ENCODE data around the gene RNU6-9. TPM values are rescaled to one million over a fixed set of nuclear protein-coding genes. Genes with fewer than 3 reads are reported as not detected.

Gene RNU6-9
- total RNA-seq, 2 experiments from 2014 or later: not detected

DNA sequence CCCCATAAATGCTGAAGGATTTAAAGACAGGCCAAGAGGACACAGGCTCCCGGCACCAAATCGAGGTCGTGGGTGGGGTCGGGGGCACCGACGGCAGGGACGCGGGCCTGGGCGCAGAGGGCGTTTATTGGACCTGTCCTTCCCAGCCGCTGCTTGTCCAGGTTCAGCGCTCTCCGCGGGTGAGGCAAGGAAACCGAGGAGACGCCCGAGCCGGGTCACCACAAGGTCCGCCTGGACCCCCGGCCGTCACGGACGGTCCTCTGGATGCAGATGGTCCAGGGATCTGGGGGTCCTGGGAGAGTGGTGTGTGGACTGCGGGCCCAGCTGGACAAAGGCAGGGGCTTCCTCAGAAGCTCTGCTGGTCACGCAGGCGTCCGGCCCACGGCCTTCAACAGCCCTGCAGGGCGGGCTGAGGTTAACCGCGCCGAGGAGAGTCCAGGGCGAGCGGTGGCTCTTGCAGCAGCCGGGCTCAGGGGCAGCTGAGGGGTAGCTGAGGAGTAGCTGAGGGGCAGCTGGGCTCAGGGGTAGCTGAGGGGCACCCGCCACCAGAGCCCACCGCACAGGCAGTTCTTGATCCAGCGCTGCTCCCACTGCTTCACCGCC is 25.3 kb upstream of the RNU6-9 start:
- Mint-ChIP-seq H3K4me1 (peaks cover 14% of the 10 kb centered on the region), H3K27ac (no peak overlapping the region), H3K9me3 (no peaks in the 10 kb centered on the region), H3K27me3 (no peaks in the 10 kb centered on the region), H3K36me3 (peaks cover 12% of the 10 kb centered on the region), H3K4me3 (no peak overlapping the region)
- DNase-seq (no peak), ATAC-seq (ENCODE audit: low read depth) (no peak)
- POLR2A ChIA-PET: no interaction called here

GRCh38 chr19:868458-869244 is 24.6 kb upstream of the RNU6-9 start:
- H3K36me3 Mint-ChIP-seq: peaks cover 12% of the 10 kb centered on the region
- ATAC-seq (ENCODE audit: low read depth) (no peak), DNase-seq (no peak)
- H3K4me1 Mint-ChIP-seq: peaks cover 8% of the 10 kb centered on the region
- H3K27ac Mint-ChIP-seq: no peak overlapping the region
- H3K9me3 Mint-ChIP-seq: no peaks in the 10 kb centered on the region
- POLR2A ChIA-PET: no interaction called here
- H3K4me3 Mint-ChIP-seq: no peak overlapping the region
- H3K27me3 Mint-ChIP-seq: no peaks in the 10 kb centered on the region

DNA sequence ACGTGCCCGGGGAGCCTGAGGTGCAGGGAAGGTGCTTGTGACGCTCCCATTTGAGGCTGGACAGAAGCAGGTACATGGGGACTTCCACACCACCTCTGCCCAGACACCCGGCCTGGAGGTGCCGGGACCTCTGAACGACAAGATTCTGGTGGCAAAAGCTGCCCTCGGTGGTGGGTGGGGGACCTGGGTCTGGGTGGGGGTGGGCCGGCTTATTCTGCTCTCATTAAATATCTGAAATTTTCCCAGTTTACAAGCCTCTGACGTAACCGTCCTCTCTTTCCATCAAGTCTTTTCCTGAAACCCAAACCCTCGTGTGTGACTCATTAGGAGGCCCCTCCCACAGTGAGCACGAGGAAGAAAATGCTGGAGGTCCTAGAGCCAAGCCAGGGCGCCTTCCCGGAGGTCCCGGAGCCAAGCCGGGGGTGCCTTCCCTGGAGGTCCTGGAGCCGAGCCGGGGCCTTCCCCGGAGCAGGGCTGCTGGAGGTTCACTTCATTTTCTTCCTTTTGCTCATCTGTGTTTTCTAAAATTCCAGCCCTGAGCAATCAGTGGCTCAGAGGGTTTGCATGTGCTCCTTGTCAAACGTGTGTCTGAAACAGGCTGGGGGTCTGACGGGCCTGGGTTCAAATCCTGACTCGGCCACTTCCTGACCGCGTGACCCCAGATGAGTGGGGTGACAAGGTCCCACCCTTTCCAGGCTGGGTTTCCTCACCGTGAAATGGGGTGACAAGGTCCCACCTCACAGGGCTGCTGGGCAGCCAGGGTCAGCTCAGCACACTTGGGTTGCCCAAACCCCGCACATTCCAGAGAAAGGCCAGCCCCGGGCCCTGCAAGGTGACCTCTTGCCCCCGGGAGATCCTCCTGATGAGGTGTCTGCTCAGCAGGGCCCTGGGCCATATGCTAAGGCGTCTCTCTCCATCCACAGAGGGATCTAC is 23.8 kb upstream of the RNU6-9 start:
- Mint-ChIP-seq H3K27ac (no peak overlapping the region), H3K36me3 (peaks cover 12% of the 10 kb centered on the region), H3K4me3 (no peak overlapping the region), H3K9me3 (no peaks in the 10 kb centered on the region), H3K27me3 (no peaks in the 10 kb centered on the region), H3K4me1 (peaks cover 7% of the 10 kb centered on the region)
- ATAC-seq (ENCODE audit: low read depth): no peak
- no peak for DNase-seq
- POLR2A ChIA-PET: no interaction called here

- Mint-ChIP-seq H3K36me3 (peaks cover 12% of the 10 kb centered on the region), H3K9me3 (no peaks in the 10 kb centered on the region), H3K4me1 (peaks cover 7% of the 10 kb centered on the region), H3K4me3 (no peak overlapping the region), H3K27ac (peak overlapping the region; percentile 51), H3K27me3 (no peaks in the 10 kb centered on the region)
- ATAC-seq (ENCODE audit: low read depth) (no peak), DNase-seq (no peak)
- POLR2A ChIA-PET: no interaction called here
These were observed 23.0 kb upstream of the RNU6-9 start for GRCh38 chr19:870314-870713.

DNA sequence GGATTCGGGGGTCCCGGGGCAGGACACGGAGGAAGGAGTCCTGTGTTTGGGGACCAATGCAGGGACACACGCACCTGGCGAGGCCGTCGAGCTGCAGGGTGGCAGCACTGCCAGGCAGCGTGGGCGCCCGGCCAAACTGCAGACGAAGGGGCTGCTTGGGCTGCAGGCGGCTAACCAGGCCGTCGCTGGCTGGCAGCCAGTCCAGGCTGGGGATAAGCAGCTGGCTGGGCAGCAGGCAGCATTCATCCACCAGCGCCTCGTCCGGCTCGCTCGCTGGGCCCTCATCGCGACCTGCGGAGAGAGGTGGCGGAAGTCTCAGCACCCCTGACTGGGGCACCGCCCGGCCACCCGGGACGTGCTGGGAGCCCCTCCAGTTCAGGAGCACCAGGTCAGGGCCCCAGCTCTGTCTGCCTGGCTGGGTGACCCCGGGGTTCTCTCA is 22.3 kb upstream of the RNU6-9 start:
- Mint-ChIP-seq H3K4me3 (no peak overlapping the region), H3K4me1 (peaks cover 7% of the 10 kb centered on the region), H3K36me3 (peaks cover 12% of the 10 kb centered on the region), H3K9me3 (no peaks in the 10 kb centered on the region), H3K27me3 (no peaks in the 10 kb centered on the region), H3K27ac (no peak overlapping the region)
- no peak for DNase-seq
- POLR2A ChIA-PET: no interaction called here
- ATAC-seq (ENCODE audit: low read depth): no peak

GRCh38 chr19:871446-872265 is 21.6 kb upstream of the RNU6-9 start:
- H3K4me1 Mint-ChIP-seq: peaks cover 7% of the 10 kb centered on the region
- peak overlapping the region; percentile 87 for H3K27ac Mint-ChIP-seq
- H3K27me3 Mint-ChIP-seq: no peaks in the 10 kb centered on the region
- H3K4me3 Mint-ChIP-seq: peak overlapping the region; percentile 81
- POLR2A ChIA-PET: interaction anchor here (1.1 to 1.7 kb wide), 4 partner anchors 8 to 113 kb away, joined by 5 to 11 read pairs (median 8); partner anchors contain the start of genes MED16, RNU6-9 and WDR18
- no peaks in the 10 kb centered on the region for H3K9me3 Mint-ChIP-seq
- ATAC-seq (ENCODE audit: low read depth): no peak
- no peak for DNase-seq
- peaks cover 12% of the 10 kb centered on the region for H3K36me3 Mint-ChIP-seq

DNA sequence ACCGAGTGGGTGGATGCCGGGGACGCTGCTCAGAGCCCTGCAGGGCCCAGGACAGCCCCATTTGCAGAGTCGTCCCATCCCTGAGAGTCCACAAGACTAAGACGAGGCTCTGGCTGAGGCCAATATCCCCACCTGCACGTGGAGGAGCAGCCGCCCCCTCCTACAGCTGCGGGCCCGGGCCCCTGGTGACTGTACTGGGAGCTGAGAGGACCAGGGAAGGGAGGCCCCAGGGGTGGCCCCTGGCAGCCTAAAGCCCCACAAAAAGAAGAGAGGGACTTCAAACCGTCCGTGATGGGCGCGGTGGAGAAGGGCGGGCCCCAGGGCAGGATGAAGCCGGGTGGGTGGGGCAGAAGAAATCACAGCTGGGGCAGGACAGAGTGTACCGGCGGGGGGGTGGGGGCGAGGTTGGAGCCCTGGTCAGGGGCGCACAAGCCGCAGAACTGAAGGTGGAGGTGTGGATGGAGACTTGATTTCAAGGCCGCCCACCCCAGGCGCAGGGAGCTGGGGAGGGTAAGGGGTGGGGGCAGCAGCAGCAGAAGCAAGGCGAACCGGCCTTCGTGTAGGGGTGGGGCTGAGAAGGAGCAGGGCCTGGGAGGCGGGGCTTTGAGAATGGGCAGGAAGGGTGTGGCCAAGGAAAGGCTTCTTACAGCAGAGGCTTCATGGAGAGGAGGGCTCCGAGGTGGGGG is 20.9 kb upstream of the RNU6-9 start:
- Mint-ChIP-seq H3K27ac (peak overlapping the region; percentile 87), H3K4me1 (peaks cover 7% of the 10 kb centered on the region), H3K36me3 (peaks cover 11% of the 10 kb centered on the region), H3K27me3 (no peaks in the 10 kb centered on the region), H3K4me3 (peak overlapping the region; percentile 81), H3K9me3 (no peaks in the 10 kb centered on the region)
- POLR2A ChIA-PET: interaction anchor here (1.1 to 1.7 kb wide), 4 partner anchors 9 to 112 kb away, joined by 5 to 11 read pairs (median 8); partner anchors contain the start of genes MED16, RNU6-9 and WDR18
- ATAC-seq (ENCODE audit: low read depth) (peak; percentile 85), DNase-seq (peak; percentile 84)

GRCh38 chr19:873084-873483 is 20.2 kb upstream of the RNU6-9 start:
- Mint-ChIP-seq H3K27ac (peak overlapping the region; percentile 83), H3K4me1 (peaks cover 7% of the 10 kb centered on the region), H3K27me3 (no peaks in the 10 kb centered on the region), H3K9me3 (no peaks in the 10 kb centered on the region), H3K4me3 (peak overlapping the region; percentile 68), H3K36me3 (peaks cover 9% of the 10 kb centered on the region)
- POLR2A ChIA-PET: interaction anchor here (0.9 to 2.1 kb wide), 7 partner anchors 10 to 111 kb away, joined by 4 to 11 read pairs (median 6); partner anchors contain the start of genes MED16, RNU6-9 and WDR18
- ATAC-seq (ENCODE audit: low read depth) (peak; percentile 70), DNase-seq (peak; percentile 70)

DNA sequence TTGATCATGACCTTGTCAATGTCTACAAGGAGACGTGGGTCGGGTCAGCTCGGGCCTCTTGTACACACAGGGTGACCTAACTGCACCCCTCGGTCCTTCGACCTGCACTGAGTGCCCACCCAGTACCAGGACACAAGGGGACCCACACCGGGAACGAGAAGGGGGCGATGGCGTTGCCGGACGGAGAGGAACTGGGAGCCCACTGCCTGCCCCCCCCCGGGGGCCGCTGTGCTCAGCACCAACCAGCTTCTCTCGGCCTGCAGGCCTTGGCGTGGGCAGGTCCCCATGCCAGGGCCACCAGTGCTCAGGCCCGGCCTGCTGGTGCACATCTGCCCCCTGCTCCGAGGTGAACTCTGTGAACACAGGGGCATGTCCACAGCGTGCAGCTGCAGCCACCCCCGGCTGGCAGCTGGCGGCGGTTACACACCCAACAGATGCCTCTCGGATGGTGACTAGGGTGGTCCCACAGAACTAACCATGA is 19.7 kb upstream of the RNU6-9 start:
- Mint-ChIP-seq H3K27me3 (no peaks in the 10 kb centered on the region), H3K36me3 (peaks cover 9% of the 10 kb centered on the region), H3K4me3 (no peak overlapping the region), H3K4me1 (peaks cover 7% of the 10 kb centered on the region), H3K27ac (no peak overlapping the region), H3K9me3 (no peaks in the 10 kb centered on the region)
- DNase-seq (no peak), ATAC-seq (ENCODE audit: low read depth) (no peak)
- POLR2A ChIA-PET: interaction anchor here (0.9 to 2.1 kb wide), 3 partner anchors 9 to 20 kb away, joined by 4 to 6 read pairs (median 5); partner anchors contain the start of genes MED16 and RNU6-9

DNA sequence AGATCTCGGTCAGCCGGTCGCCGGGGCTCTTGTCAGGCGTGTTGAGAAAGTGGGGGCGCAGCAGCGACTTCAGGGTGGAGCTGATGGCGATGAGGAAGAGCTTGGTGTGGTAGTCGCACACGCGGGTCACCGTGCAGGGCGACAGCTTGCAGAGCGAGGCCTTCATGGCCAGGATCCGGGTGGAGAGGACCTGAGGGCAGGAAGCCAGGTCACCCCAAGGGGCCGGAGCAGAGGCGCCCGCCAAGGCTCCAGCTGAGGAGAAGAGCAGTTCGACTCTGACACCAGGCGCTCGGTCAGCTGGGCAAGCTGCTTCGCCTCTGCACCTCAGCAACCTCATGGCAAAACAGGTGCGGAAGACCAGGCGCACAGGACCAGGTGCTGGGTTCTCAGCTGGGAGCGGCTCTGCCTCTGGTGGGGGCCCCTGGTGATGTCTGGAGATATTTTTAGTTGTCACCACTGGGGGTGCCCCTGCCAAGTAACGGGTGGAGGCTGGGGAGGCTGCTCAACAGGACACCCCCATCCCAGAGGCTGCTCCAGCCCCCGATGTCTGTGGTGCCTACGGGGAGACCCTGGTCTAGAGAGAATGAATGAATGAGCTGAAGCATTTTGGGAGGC is 17.9 kb upstream of the RNU6-9 start:
- H3K36me3 Mint-ChIP-seq: peaks cover 6% of the 10 kb centered on the region
- POLR2A ChIA-PET: interaction anchor here (2.1 kb wide), 1 partner anchor 17 kb away, joined by 6 read pairs; the partner anchor contains the start of gene MED16
- peaks cover 7% of the 10 kb centered on the region for H3K4me1 Mint-ChIP-seq
- H3K27ac Mint-ChIP-seq: no peak overlapping the region
- DNase-seq (no peak), ATAC-seq (ENCODE audit: low read depth) (no peak)
- no peaks in the 10 kb centered on the region for H3K27me3 Mint-ChIP-seq
- no peak overlapping the region for H3K4me3 Mint-ChIP-seq
- H3K9me3 Mint-ChIP-seq: no peaks in the 10 kb centered on the region

GRCh38 chr19:876089-876488 is 17.2 kb upstream of the RNU6-9 start:
- H3K9me3 Mint-ChIP-seq: no peaks in the 10 kb centered on the region
- H3K4me3 Mint-ChIP-seq: no peak overlapping the region
- no peak for ATAC-seq (ENCODE audit: low read depth)
- peaks cover 7% of the 10 kb centered on the region for H3K4me1 Mint-ChIP-seq
- H3K27ac Mint-ChIP-seq: no peak overlapping the region
- no peaks in the 10 kb centered on the region for H3K27me3 Mint-ChIP-seq
- H3K36me3 Mint-ChIP-seq: peaks cover 4% of the 10 kb centered on the region
- POLR2A ChIA-PET: no interaction called here
- DNase-seq: no peak

Measured in activated naive CD8-positive, alpha-beta T cell treated with anti-CD3 and anti-CD28 coated beads, Interleukin-2, amount 10 ng/mL, durations not matched to agents 7 days and 5 days (primary cell).